Natural killer cell (primary cell): ENCODE measurements around the gene ABTB2. TPM values are rescaled to one million over a fixed set of nuclear protein-coding genes. Genes with fewer than 3 reads are reported as not detected.

ENCODE experiments used
- ATAC-seq, 3 donors: fragments of 150-1000 bp in 2 of 3; fragments of 200-7000 bp in 1 of 3; cut with Tn5 transposase; 1 replicate in 1 of 3; 2 replicates in 2 of 3; pipeline ENCODE4 v1.10.0; 2021; ENCODE audit warnings: mild to moderate bottlenecking in 2 of 3, moderate library complexity in 2 of 3
- DNase-seq, 2 donors: peaks; one replicate each; pipeline versions ENCODE4 v3.0.0 to v3.0.0-alpha.2; 2013 to 2021; ENCODE audit warnings: mixed read lengths in 1 of 2
- H3K27ac ChIP-seq: one replicate; pipeline ENCODE4 v1.5.1; 2013; ENCODE audit warnings: mild to moderate bottlenecking, low read length
- H3K27me3 ChIP-seq: one replicate; pipeline ENCODE4 v1.6.1; 2013; ENCODE audit warnings: low read length; ENCODE audit not compliant: control insufficient read depth, insufficient read depth
- H3K36me3 ChIP-seq: one replicate; pipeline ENCODE4 v1.6.1; 2013; ENCODE audit warnings: low read length; ENCODE audit not compliant: control insufficient read depth, insufficient read depth
- H3K4me1 ChIP-seq: one replicate; pipeline ENCODE4 v1.6.1; 2013; ENCODE audit warnings: low read length; ENCODE audit not compliant: control insufficient read depth, insufficient read depth
- H3K4me3 ChIP-seq: one replicate; pipeline ENCODE4 v1.5.1; 2013; ENCODE audit warnings: low read length
- H3K9me3 ChIP-seq: one replicate; pipeline ENCODE4 v1.6.1; 2013; ENCODE audit warnings: low read length; ENCODE audit not compliant: control insufficient read depth, insufficient read depth
- H3K27ac Mint-ChIP-seq, 2 donors: one replicate each; pipeline ENCODE4 v1.8.0; 2022; ENCODE audit warnings: mild to moderate bottlenecking in 2 of 2, mixed read lengths in 2 of 2, moderate library complexity in 1 of 2
- H3K27me3 Mint-ChIP-seq, 2 donors: one replicate each; pipeline ENCODE4 v1.8.0; 2022; ENCODE audit warnings: low read depth in 2 of 2, mixed read lengths in 2 of 2
- H3K36me3 Mint-ChIP-seq: one replicate; pipeline ENCODE4 v1.8.0; 2022; ENCODE audit warnings: mixed read lengths
- H3K4me1 Mint-ChIP-seq, 2 donors: one replicate each; pipeline ENCODE4 v1.8.0; 2022; ENCODE audit warnings: mixed read lengths in 2 of 2
- H3K4me3 Mint-ChIP-seq: one replicate; pipeline ENCODE4 v1.8.0; 2022; ENCODE audit warnings: mild to moderate bottlenecking, moderate library complexity, mixed read lengths
- H3K9me3 Mint-ChIP-seq, 2 donors: one replicate each; pipeline ENCODE4 v1.8.0; 2022; ENCODE audit warnings: mixed read lengths in 2 of 2
- WGBS: methylation state at CpG from one replicate; pipeline ENCODE4 v1.1.7; 2013; ENCODE audit warnings: missing lambda C conversion rate; ENCODE audit not compliant: insufficient coverage; 5-methylcytosine and 5-hydroxymethylcytosine counted together
- intact Hi-C: fragments of 100-400 bp; cut with micrococcal nuclease; formaldehyde crosslinking; loops from one replicate; pipeline ENCODE4 v1.14.2; 2022
- total RNA-seq, 4 donors: library from RNA; stranded (reverse); fragments of 120-200 nt in 1 of 4; gene quantifications; one replicate each; pipeline versions ENCODE4 v1.2.3 to v1.2.4, GENCODE V29; 2013 to 2022
- TF ChIP-seq, protein P1 (sequence below): fragments of 200-600 bp; IDR thresholded peaks from one replicate; pipeline ENCODE4 v1.8.0; 2022; ENCODE audit warnings: antibody characterized with exemption

Gene ABTB2
- total RNA-seq, 3 donors from 2014 or later (not counting 1 experiment from before 2014, with no cell fraction given) = 0.65 to 1.7 (median 1.1) TPM

DNA sequence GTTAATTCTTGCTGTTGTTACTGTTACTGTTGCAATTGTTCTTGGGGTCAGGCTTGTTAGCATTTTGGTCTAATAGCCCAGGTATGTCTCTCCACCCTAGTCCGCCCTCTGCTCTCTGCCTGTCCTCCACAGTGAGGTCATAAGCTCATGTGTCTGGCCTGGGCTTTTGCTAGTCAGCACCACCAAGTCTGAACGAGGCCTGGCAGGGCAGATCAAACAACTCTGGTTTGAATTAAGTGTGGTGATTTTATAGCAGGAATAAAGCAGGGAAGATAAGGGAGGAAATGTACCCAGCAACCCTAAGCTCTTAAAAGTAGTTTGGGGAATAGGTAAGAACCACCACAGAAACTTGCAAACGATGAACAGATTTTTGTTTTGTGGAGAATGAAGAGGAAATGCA is 98.7 kb downstream of the ABTB2 start:
- 86% methylated on average over 2 of the region's 3 CpGs for WGBS
- H3K36me3 ChIP-seq = no peaks in the 10 kb centered on the region
- Mint-ChIP-seq H3K4me1 (no peaks in the 10 kb centered on the region), H3K27me3 (peaks cover 5 to 10% of the 10 kb centered on the region in 2 donors), H3K36me3 (no peaks in the 10 kb centered on the region), H3K27ac (no peak overlapping the region), H3K9me3 (no peaks in the 10 kb centered on the region), H3K4me3 (no peak overlapping the region)
- DNase-seq (no peak), ATAC-seq (no peak)
- intact Hi-C loops = no loop called here
- no peak overlapping the region for H3K4me3 ChIP-seq
- TF ChIP-seq, protein P1, sequence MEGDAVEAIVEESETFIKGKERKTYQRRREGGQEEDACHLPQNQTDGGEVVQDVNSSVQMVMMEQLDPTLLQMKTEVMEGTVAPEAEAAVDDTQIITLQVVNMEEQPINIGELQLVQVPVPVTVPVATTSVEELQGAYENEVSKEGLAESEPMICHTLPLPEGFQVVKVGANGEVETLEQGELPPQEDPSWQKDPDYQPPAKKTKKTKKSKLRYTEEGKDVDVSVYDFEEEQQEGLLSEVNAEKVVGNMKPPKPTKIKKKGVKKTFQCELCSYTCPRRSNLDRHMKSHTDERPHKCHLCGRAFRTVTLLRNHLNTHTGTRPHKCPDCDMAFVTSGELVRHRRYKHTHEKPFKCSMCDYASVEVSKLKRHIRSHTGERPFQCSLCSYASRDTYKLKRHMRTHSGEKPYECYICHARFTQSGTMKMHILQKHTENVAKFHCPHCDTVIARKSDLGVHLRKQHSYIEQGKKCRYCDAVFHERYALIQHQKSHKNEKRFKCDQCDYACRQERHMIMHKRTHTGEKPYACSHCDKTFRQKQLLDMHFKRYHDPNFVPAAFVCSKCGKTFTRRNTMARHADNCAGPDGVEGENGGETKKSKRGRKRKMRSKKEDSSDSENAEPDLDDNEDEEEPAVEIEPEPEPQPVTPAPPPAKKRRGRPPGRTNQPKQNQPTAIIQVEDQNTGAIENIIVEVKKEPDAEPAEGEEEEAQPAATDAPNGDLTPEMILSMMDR = no peak
- H3K4me1 ChIP-seq = no peaks in the 10 kb centered on the region
- no peak overlapping the region for H3K27ac ChIP-seq
- H3K27me3 ChIP-seq = no peaks in the 10 kb centered on the region
- H3K9me3 ChIP-seq = no peaks in the 10 kb centered on the region

DNA sequence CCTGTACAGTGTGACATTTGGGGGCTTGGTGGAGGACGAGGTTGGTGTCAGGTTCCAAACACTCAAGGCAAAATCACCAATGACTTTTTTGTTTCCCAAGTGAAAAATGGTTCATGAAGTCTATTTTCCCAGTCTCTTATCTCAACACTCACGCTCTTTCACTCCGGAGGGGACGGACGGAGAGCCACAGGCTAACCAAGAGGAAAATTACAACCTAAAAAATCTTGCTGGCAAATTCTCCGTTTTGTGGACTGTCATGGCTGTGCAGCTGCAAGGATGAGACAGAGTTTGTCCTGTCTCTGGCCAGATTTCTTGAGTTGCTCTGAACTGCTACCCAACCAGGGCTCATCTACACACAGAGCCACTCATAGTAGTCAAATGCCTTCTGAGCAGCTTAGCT is 101.2 kb downstream of the ABTB2 start:
- Histone ChIP-seq H3K4me3 (no peak overlapping the region), H3K4me1 (peaks cover 6% of the 10 kb centered on the region), H3K27ac (no peak overlapping the region), H3K27me3 (no peaks in the 10 kb centered on the region), H3K36me3 (no peaks in the 10 kb centered on the region), H3K9me3 (no peaks in the 10 kb centered on the region)
- 96% methylated on average over 6 of the region's 6 CpGs for WGBS
- Mint-ChIP-seq H3K27me3 (peaks cover 12 to 15% of the 10 kb centered on the region in 2 donors), H3K9me3 (no peaks in the 10 kb centered on the region), H3K27ac (no peak overlapping the region), H3K4me1 (peaks cover 1 to 6% of the 10 kb centered on the region in 2 donors), H3K4me3 (no peak overlapping the region), H3K36me3 (no peaks in the 10 kb centered on the region)
- intact Hi-C loops = no loop called here
- ATAC-seq (no peak), DNase-seq (no peak)
- TF ChIP-seq, protein P1 = no peak

DNA sequence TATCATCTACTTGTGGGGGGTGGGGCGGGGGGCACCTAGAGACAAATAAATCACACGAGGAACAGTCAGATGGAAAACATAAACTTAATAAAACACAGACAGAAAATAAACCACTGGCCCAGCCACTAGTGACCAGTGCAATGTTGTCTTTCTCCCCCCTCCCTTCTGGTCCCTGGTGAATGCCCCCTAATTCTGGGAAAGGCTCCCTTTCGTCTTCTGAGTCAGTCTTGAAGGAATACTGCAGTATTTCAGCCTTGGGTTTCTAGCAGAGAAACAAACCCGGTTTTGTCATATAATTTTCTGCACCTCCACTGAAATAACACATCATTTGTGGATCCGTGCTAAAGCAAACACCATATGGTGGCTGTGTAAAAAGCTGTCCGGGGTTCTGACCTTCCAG is 101.7 kb downstream of the ABTB2 start:
- Mint-ChIP-seq H3K36me3 (no peaks in the 10 kb centered on the region), H3K4me3 (no peak overlapping the region), H3K4me1 (peaks cover 6 to 11% of the 10 kb centered on the region in 2 donors), H3K27ac (no peak overlapping the region), H3K9me3 (no peaks in the 10 kb centered on the region), H3K27me3 (peaks cover 14 to 20% of the 10 kb centered on the region in 2 donors)
- ATAC-seq (no peak), DNase-seq (no peak)
- intact Hi-C loops = no loop called here
- Histone ChIP-seq H3K4me3 (no peak overlapping the region), H3K27me3 (no peaks in the 10 kb centered on the region), H3K27ac (no peak overlapping the region), H3K9me3 (no peaks in the 10 kb centered on the region), H3K4me1 (peaks cover 11% of the 10 kb centered on the region), H3K36me3 (no peaks in the 10 kb centered on the region)
- WGBS = 97% methylated on average over 6 of the region's 6 CpGs
- TF ChIP-seq, protein P1 = no peak

DNA sequence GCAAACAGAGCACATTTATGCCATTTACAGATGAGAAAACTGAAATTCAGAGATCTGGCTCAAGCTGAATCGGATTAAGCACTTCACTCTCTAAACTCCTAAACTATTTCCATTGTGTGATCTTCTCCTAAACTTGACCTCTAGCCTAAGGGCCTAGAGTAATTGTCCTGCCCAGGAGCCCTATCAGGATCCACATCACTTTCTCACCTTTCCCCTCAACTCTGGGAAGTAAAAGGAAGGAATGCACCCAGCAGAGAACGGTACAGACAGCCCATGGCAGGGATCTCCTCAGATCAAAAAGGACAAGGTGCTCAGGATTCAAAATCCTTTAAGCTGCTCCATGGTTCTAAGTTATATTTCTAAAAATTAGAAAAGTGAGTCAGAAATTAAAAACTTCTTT is 102.7 kb downstream of the ABTB2 start:
- no peak overlapping the region for H3K27ac Mint-ChIP-seq
- intact Hi-C loops = no loop called here

More for the DNA sequence above, 102.7 kb downstream of the ABTB2 start:
- DNase-seq (no peak), ATAC-seq (no peak)
- Mint-ChIP-seq H3K27me3 (peaks cover 14 to 21% of the 10 kb centered on the region in 2 donors), H3K9me3 (no peaks in the 10 kb centered on the region), H3K36me3 (no peaks in the 10 kb centered on the region), H3K4me3 (no peak overlapping the region), H3K4me1 (peaks cover 16 to 21% of the 10 kb centered on the region in 2 donors)
- WGBS = 96% methylated on average over 2 of the region's 2 CpGs
- Histone ChIP-seq H3K9me3 (no peaks in the 10 kb centered on the region), H3K4me3 (no peak overlapping the region), H3K27ac (no peak overlapping the region), H3K36me3 (no peaks in the 10 kb centered on the region), H3K27me3 (no peaks in the 10 kb centered on the region), H3K4me1 (peaks cover 17% of the 10 kb centered on the region)
- TF ChIP-seq, protein P1 = no peak
